ENCODE data around the gene RAPGEF4. TPM values are rescaled to one million over a fixed set of nuclear protein-coding genes. Genes with fewer than 3 reads are reported as not detected.

Gene RAPGEF4
- total RNA-seq, 4 donors from 2014 or later = 3.7 to 8.9 (median 5.2) TPM

- intact Hi-C loops (cut with DNase I) = no loop called here
- H3K4me3 ChIP-seq = no peak overlapping the region
These were observed 323.6 kb downstream of the RAPGEF4 start for GRCh38 chr2:173059292-173059691.

DNA sequence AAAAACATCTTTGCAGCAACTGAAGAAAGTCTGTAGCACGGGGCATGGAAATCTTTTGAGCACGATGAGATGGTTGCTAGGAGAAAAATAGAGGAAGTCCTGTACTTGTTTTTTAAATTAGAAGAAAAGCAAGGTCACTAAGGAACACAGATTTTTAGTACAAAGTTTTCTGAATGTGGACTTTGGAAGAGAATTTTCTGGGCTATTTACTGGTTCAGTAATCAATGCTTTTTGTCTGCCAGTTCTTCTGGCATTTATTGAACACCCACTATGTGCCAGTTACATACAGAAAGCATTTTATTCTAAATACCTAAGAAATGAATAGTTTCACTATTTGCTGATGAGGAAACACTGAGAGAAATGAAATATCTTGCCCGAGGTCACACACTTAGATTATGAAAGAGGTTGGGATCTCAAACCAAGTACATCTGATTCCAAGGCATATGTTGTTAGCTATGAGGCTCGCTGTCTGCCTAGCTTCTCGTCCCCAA, 324.4 kb downstream of the RAPGEF4 start:
- H3K4me3 ChIP-seq = no peak overlapping the region
- intact Hi-C loops (cut with DNase I) = no loop called here
- H3K27ac ChIP-seq (replicated peaks in 1 of 4) = no peak overlapping the region
- no peaks in the 10 kb centered on the region for H3K36me3 ChIP-seq
- no peaks in the 10 kb centered on the region for H3K27me3 ChIP-seq
- 61% methylated on average over 5 of the region's 5 CpGs for WGBS
- peaks cover 0 to 11% (median 0%) of the 10 kb centered on the region in 4 donors for H3K4me1 ChIP-seq
- DNase-seq (ENCODE audit: extremely low spot score) = no peak
- H3K9me3 ChIP-seq = no peaks in the 10 kb centered on the region
- no peak for TF ChIP-seq POLR2AphosphoS5 (IDR thresholded peaks at IDR 0.05)
- TF ChIP-seq, protein P1, sequence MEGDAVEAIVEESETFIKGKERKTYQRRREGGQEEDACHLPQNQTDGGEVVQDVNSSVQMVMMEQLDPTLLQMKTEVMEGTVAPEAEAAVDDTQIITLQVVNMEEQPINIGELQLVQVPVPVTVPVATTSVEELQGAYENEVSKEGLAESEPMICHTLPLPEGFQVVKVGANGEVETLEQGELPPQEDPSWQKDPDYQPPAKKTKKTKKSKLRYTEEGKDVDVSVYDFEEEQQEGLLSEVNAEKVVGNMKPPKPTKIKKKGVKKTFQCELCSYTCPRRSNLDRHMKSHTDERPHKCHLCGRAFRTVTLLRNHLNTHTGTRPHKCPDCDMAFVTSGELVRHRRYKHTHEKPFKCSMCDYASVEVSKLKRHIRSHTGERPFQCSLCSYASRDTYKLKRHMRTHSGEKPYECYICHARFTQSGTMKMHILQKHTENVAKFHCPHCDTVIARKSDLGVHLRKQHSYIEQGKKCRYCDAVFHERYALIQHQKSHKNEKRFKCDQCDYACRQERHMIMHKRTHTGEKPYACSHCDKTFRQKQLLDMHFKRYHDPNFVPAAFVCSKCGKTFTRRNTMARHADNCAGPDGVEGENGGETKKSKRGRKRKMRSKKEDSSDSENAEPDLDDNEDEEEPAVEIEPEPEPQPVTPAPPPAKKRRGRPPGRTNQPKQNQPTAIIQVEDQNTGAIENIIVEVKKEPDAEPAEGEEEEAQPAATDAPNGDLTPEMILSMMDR (IDR thresholded peaks at IDR 0.05) = no peak
- no peak for TF ChIP-seq POLR2A (IDR thresholded peaks at IDR 0.05; ENCODE audit: low read depth)
- TF ChIP-seq EP300 (IDR thresholded peaks at IDR 0.05) = no peak

More at GRCh38 chr2:173059292-173059691, 323.6 kb downstream of the RAPGEF4 start:
- H3K4me1 ChIP-seq = peaks cover 0 to 7% (median 0%) of the 10 kb centered on the region in 4 donors
- DNase-seq (ENCODE audit: extremely low spot score) = no peak
- no peak for TF ChIP-seq POLR2AphosphoS5 (IDR thresholded peaks at IDR 0.05)
- TF ChIP-seq, protein P1 (IDR thresholded peaks at IDR 0.05) = no peak
- TF ChIP-seq EP300 (IDR thresholded peaks at IDR 0.05) = no peak
- no peak for TF ChIP-seq POLR2A (IDR thresholded peaks at IDR 0.05; ENCODE audit: low read depth)
- H3K27ac ChIP-seq (replicated peaks in 1 of 4) = no peak overlapping the region
- no peaks in the 10 kb centered on the region for H3K36me3 ChIP-seq
- no peaks in the 10 kb centered on the region for H3K27me3 ChIP-seq
- H3K9me3 ChIP-seq = no peaks in the 10 kb centered on the region
- 94% methylated on average over 3 of the region's 3 CpGs for WGBS

DNA sequence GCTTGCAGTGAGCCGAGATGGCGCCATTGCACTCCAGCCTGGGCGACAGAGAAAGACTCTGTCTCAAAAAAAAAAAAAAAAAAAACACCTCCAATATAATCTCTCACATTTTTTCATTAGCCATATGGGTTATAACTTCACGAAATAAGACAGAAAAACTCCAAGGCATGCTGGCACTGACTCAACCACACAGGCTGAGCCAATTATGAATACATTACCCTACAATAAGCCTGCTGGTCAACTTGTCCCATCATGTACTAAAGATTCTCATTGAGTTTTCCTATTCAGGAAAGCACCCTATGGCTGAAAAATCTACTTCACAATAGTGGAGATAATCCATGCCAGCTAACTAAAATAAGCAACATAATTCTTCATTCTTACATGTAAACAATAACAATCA, 327.2 kb downstream of the RAPGEF4 start:
- 88% methylated on average over 4 of the region's 4 CpGs for WGBS
- intact Hi-C loops (cut with DNase I) = no loop called here

DNA sequence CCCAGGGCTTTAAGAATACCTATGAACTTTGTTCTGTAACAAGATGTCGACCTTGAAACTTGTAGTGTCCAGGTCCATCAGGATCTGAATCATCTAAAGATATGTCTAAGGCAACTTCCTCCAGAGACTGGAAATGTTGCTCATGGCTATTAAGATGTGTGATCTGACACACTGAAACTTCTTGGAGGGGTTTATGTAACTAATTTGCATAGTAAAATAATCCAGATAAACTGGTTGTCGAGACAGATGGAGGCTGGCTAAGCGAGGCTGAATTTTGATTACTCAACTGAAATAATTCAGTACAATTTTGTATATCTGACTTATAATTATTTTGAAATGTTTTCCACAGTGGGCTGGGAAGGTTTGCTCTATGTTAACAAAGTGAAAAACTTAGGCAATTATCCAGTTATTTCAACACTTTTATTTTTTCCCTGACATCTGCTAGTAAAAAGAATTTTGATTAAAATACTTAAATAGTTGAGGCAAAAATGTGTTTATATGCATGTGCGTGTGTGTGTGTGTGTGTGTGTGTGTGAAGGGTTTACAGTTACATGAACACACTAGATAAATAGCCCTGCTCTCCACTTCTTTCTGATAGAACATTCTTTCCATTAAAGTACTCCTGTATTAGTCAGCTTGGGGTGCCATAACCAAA, 328.6 kb downstream of the RAPGEF4 start:
- Histone ChIP-seq H3K36me3 (no peaks in the 10 kb centered on the region), H3K4me1 (peaks cover 0 to 11% (median 0%) of the 10 kb centered on the region in 4 donors), H3K4me3 (no peak overlapping the region), H3K9me3 (no peaks in the 10 kb centered on the region), H3K27ac (replicated peaks in 1 of 4) (peak overlapping the region in 1 of 4 donors; percentile 30), H3K27me3 (no peaks in the 10 kb centered on the region)
- no peak for TF ChIP-seq EP300 (IDR thresholded peaks at IDR 0.05)
- no peak for TF ChIP-seq POLR2AphosphoS5 (IDR thresholded peaks at IDR 0.05)
- TF ChIP-seq POLR2A (IDR thresholded peaks at IDR 0.05; ENCODE audit: low read depth) = no peak
- intact Hi-C loops (cut with DNase I) = no loop called here
- 54% methylated on average over 4 of the region's 4 CpGs for WGBS
- DNase-seq (ENCODE audit: extremely low spot score) = no peak

More for the DNA sequence above, 327.2 kb downstream of the RAPGEF4 start:
- Histone ChIP-seq H3K4me1 (peaks cover 0 to 11% (median 0%) of the 10 kb centered on the region in 4 donors), H3K4me3 (no peak overlapping the region), H3K27ac (replicated peaks in 1 of 4) (no peak overlapping the region), H3K36me3 (no peaks in the 10 kb centered on the region), H3K27me3 (no peaks in the 10 kb centered on the region), H3K9me3 (no peaks in the 10 kb centered on the region)
- DNase-seq (ENCODE audit: extremely low spot score) = no peak
- TF ChIP-seq POLR2A (IDR thresholded peaks at IDR 0.05; ENCODE audit: low read depth) (no peak), EP300 (IDR thresholded peaks at IDR 0.05) (no peak), POLR2AphosphoS5 (IDR thresholded peaks at IDR 0.05) (no peak)
- TF ChIP-seq, protein P1 (IDR thresholded peaks at IDR 0.05) = no peak

- WGBS = 88% methylated on average over 6 of the region's 6 CpGs
- no peak overlapping the region for H3K4me3 ChIP-seq
- TF ChIP-seq, protein P1 (IDR thresholded peaks at IDR 0.05) = no peak
- TF ChIP-seq POLR2AphosphoS5 (IDR thresholded peaks at IDR 0.05) (no peak), POLR2A (IDR thresholded peaks at IDR 0.05; ENCODE audit: low read depth) (no peak), EP300 (IDR thresholded peaks at IDR 0.05) (no peak)
- peaks cover 0 to 11% (median 0%) of the 10 kb centered on the region in 4 donors for H3K4me1 ChIP-seq
- H3K9me3 ChIP-seq = no peaks in the 10 kb centered on the region
- intact Hi-C loops (cut with DNase I) = no loop called here
- no peak overlapping the region for H3K27ac ChIP-seq (replicated peaks in 1 of 4)
- DNase-seq (ENCODE audit: extremely low spot score) = no peak
- H3K36me3 ChIP-seq = no peaks in the 10 kb centered on the region
- no peaks in the 10 kb centered on the region for H3K27me3 ChIP-seq
These were observed 331.4 kb downstream of the RAPGEF4 start for GRCh38 chr2:173066887-173067676.

Data from esophagus muscularis mucosa (tissue), 4 donors.